ENCODE measurements around the gene ID3.

DNA sequence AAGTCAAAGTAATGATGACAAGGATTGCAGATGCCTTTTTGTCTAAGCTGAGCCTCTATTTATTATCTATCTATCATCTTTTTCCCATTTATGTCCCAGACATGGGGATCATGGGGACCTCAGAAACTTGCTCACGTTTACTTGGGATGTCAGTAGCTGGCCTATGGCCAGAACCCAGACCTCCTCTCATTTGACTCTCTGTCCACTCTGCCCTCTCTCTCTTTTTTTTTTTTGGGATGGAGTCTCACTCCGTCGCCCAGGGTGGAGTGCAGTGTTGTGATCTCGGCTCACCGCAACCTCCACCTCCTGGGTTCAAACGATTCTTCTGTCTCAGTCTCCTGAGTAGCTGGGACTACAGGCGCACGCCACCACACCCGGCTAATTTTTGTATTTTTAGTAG is 3.7 kb upstream of the ID3 start:
- TF ChIP-seq EZH2phosphoT487 (IDR thresholded peaks at IDR 0.05; ENCODE audit: borderline replicate concordance, low read length), result no peak
- TF ChIP-seq, protein P1, sequence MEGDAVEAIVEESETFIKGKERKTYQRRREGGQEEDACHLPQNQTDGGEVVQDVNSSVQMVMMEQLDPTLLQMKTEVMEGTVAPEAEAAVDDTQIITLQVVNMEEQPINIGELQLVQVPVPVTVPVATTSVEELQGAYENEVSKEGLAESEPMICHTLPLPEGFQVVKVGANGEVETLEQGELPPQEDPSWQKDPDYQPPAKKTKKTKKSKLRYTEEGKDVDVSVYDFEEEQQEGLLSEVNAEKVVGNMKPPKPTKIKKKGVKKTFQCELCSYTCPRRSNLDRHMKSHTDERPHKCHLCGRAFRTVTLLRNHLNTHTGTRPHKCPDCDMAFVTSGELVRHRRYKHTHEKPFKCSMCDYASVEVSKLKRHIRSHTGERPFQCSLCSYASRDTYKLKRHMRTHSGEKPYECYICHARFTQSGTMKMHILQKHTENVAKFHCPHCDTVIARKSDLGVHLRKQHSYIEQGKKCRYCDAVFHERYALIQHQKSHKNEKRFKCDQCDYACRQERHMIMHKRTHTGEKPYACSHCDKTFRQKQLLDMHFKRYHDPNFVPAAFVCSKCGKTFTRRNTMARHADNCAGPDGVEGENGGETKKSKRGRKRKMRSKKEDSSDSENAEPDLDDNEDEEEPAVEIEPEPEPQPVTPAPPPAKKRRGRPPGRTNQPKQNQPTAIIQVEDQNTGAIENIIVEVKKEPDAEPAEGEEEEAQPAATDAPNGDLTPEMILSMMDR (IDR thresholded peaks at IDR 0.05; ENCODE audit: low read depth, low read length, poor library complexity, severe bottlenecking), result no peak
